GM19452 (cell line): Measurements from ENCODE around the gene PDHA1.

Experiments used
- ATAC-seq: cut with Tn5 transposase; IDR thresholded peaks from one replicate; pipeline ENCODE4 v1.9.1; 2021; ENCODE audit not compliant: unreplicated experiment

PDHA1 gene

GRCh38 chrX:19343535-19344408, at the start of gene PDHA1:
Gene PDHA1, plus strand, starts transcription at chrX:19343927. Its CDS starts 111 bp downstream, at chrX:19344038.
- peak; percentile 98 for ATAC-seq

- ATAC-seq, result no peak
These were observed 40.4 kb upstream of the PDHA1 start for GRCh38 chrX:19303256-19303880.

- no peak for ATAC-seq
These were observed 17.2 kb upstream of the PDHA1 start for GRCh38 chrX:19326567-19326966.

- ATAC-seq, result no peak
These were observed 11.9 kb upstream of the PDHA1 start for GRCh38 chrX:19331831-19332230.

GRCh38 chrX:19332983-19333382, 10.7 kb upstream of the PDHA1 start:
- no peak for ATAC-seq

- ATAC-seq, result no peak
These were observed 8.6 kb upstream of the PDHA1 start for GRCh38 chrX:19334945-19335626.

- no peak for ATAC-seq
These were observed 1.3 kb upstream of the PDHA1 start for GRCh38 chrX:19342331-19342906.

GRCh38 chrX:19343085-19343534, 617 bp upstream of the PDHA1 start:
- no peak for ATAC-seq

GRCh38 chrX:19344661-19345060, 934 bp downstream of the PDHA1 start:
- ATAC-seq, result no peak

GRCh38 chrX:19347916-19348315, 4.2 kb downstream of the PDHA1 start:
- no peak for ATAC-seq

- ATAC-seq, result no peak
These were observed 5.5 kb downstream of the PDHA1 start for GRCh38 chrX:19349264-19349663.

GRCh38 chrX:19350941-19351384, 7.2 kb downstream of the PDHA1 start:
- peak; percentile 99 for ATAC-seq

GRCh38 chrX:19354625-19355024, 10.9 kb downstream of the PDHA1 start:
- ATAC-seq, result no peak

GRCh38 chrX:19358521-19358920, 14.8 kb downstream of the PDHA1 start:
- no peak for ATAC-seq

- no peak for ATAC-seq
These were observed 17.2 kb downstream of the PDHA1 start for GRCh38 chrX:19360903-19361302.

GRCh38 chrX:19361701-19362100, 18.0 kb downstream of the PDHA1 start:
- no peak for ATAC-seq

GRCh38 chrX:19368576-19368975, 24.8 kb downstream of the PDHA1 start:
- no peak for ATAC-seq

- ATAC-seq, result no peak
These were observed 26.3 kb downstream of the PDHA1 start for GRCh38 chrX:19370061-19370460.

GRCh38 chrX:19372170-19372546, 28.4 kb downstream of the PDHA1 start:
- ATAC-seq, result peak; percentile 71

GRCh38 chrX:19372547-19373331, 29.0 kb downstream of the PDHA1 start:
- ATAC-seq, result peak; percentile 30
